NCI-H2081 (cell line): ENCODE measurements around the gene TEDDM1.
A peak's percentile ranks its signal among the peaks of the same experiment; 100 is the strongest.
"Not testable (repeated sequence)": the region's sequence is repeated elsewhere in the genome, so short reads cannot be mapped to it uniquely, and the experiment has no call there.

Source experiments
- DNase-seq, 2 experiments: peaks; one replicate each; lab custom pipeline; 2025; lab: John Stamatoyannopoulos, UW

Gene TEDDM1

DNA sequence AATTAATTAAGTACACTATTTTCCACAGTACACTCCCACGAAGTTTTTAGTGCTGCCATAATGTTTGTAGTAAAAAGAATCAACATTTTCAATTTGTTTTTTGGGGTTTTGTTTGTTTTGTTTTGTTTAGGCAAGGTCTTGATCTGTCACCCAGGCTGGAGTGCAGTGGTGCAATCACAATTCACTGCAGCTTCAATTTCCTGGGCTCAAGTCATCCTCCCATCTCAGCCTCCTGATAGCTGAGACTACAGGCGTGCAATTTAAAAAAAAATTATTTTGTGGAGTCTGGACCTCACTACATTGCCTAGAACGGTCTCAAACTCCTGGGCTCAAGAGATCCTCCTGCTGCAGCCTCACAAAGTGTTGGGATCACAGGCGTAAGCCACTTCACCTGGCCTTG is 20.3 kb downstream of the TEDDM1 start:
- DNase-seq: no peak

DNA sequence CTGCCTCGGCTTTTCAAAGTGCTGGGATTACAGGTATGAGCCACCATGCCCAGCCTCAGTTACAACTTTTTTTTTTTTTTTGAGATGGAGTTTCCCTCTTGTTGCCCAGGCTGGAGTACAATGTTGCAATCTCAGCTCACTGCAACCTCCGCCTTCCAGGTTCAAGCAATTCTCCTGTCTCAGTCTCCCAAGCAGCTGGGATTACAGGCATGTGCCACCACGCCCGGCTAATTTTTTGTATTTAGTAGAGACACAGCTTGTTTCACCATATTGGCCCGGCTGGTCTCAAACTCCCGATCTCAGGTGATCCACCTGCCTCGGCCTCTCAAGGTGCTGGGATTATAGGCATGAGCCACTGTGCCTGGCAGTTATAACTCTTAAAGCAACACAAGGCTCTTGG is 20.7 kb downstream of the TEDDM1 start:
- not testable (repeated sequence) for DNase-seq

DNA sequence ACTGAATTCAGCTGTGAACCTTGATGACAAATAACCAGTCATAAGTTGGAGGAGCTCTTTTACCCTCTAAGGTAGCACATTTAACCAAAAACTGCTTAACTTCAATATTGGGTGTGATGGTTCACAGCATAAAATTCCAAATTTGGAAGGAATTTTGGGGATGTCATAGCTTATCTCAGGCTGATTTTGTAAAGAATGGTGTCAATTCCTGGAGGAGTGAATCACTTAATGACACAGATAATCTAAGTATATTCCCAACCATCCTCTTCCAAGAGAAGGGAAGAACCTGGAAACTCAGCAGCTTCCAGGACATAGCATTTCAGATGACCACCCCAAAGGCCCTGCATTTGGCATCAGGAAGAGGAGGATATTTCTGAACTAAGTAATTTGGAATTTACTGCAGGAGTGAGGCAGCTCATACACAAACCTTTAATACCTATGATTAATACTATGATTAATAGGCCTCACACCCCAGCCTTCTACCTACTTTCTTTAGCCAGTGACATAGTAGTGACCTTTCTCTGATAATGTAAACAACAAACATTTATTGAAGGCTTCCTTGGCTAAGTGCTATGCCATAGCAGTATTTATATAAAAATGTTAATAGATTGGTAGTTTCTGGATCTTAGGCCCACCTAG is 23.4 kb downstream of the TEDDM1 start:
- no peak for DNase-seq

DNA sequence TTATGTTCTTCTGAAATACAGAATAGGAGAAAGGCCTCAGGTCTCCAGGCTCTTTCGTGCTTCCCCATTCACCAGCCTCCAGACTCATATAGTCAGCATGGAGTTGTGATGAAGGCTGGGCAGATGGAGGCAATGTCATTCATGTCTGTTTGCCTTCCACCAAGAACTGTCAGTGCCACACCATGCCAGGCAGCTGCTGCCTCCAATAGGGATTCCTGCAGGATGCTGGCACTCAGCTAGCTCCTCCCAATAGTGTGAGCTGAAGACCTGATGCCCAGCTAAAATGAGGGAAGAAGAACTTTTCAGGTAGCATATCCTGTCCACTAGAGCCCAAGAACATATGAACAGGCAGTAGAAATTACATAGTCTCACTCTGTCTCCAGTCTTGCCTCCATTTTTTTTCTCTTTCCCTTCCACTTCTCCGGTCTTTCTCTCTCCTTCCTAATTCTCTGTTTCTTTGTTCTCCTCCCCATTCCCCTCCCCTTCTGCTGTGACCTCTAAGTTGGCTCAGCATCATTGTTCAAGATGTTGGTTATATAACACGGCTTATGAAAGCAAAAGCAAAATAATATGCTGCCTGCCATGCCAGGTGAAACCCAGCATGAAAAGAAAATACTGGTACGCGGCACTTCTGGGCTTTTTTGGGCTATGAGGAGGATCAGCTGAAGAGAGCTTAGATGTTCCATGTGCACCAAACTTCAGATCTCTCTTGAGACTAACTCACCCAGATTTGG is 26.2 kb downstream of the TEDDM1 start:
- DNase-seq: no peak

DNA sequence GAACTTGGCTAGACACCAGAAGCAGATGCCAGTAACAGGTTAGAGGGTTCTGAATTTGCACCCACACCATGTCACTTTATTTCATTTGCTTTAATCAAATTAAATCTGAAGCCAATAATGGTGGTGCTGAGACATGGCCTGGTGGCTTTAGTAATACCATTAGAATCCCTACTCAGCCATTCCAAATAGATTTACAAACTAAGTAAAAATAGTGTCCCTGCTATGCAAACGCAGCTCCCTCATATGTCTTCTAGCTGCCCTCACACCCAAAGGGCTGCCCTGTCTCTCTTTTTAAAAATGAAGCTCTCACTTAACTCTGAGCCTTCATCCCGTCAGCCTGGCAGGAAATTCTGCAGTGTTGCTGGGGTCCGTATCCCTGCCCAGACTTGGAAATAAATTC is 29.9 kb downstream of the TEDDM1 start:
- no peak for DNase-seq

DNA sequence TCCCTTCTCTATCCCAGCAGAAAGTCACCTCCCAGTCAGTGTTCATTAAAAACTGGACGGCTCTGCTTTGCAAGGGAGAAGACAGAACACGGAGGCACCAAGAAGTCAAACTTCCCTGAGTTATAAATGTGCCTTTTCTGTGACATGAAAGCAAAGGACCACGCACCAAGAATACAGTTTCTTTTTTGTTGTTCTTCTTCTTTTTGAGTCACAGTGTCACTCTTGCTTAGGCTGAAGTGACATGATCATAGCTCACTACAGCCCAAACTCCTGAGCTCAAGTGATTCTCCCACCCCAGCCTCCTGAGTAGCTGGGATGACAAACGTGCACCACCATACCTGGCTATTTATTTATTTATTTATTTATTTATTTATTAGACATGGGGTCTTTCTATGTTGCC is 31.6 kb downstream of the TEDDM1 start:
- DNase-seq: no peak

DNA sequence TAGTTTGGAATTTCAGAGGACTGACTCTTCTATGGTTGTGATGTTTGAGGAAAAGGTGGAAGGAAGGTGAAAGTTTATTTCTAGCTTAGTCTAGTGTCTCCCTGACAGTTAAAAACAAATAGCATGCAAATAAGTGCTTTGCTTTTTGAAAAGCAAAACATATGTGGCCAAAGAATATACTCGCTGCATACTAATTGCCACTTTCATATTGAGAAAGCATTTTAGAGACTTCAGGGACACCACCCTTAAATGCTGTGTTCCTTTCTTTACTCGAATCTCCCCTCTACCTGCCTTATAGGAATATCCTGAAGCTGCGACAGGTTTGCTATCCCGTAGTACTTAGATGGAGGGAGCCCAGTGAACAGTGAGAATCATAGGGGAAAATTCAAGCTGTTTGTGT is 32.1 kb downstream of the TEDDM1 start:
- DNase-seq: no peak

DNA sequence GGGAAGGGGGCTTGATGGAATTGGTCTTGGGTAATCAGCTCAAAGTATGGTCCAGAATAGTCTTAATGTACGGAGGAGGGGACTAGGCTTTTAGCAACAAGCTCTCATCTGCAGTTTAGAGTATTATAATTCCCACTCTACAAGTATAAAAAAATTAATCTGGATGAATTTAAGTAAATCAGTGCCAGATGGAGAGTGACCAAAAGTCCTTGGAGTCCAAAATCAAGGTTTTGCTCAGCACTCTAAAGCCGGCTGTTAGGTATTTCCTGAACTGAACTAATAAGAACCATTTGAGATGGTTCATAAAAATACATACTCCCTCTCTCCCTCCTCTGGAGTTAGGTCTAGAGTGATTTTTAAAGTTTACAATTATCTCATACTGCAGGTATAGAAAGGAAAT is 32.5 kb downstream of the TEDDM1 start:
- no peak for DNase-seq

DNA sequence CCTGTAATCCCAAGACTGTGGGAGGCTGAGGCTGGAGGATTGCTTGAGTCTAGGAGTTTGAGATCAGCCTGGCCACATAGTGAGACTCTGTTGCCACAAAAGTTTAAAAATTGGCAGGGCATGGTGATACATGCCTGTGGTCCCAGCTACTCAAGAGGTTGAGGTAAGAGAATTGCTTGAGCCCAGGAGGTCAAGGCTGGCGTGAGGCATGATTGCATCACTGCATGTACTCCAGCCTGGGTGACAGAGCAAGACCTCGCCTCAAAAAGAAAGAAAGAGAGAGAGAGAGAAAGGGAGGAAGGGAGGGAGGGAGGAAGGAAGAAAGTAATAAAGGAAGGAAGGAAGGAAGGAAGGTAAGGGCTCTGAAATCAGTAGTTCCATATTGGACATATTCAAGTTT is 33.9 kb downstream of the TEDDM1 start:
- no peak for DNase-seq

DNA sequence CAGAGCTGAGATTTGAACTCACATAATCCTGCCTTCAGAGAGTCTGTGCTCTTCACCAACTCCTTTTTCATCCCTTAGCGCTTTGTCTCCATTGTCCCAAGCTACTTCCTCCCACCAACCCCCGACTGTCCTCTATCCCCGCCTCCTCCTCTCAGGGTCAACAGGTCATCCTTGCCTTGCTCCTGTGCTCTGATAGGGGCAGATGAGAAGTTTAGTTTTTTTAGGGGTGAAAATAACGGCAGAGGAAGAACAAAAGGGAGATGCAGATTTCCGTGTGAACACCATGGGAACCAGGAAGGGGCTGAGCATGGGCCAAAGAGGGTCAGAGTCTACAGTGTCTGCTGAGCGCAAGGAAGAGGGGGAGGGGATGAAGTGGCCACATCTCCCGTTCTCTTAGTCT is 40.8 kb downstream of the TEDDM1 start:
- DNase-seq: no peak

DNA sequence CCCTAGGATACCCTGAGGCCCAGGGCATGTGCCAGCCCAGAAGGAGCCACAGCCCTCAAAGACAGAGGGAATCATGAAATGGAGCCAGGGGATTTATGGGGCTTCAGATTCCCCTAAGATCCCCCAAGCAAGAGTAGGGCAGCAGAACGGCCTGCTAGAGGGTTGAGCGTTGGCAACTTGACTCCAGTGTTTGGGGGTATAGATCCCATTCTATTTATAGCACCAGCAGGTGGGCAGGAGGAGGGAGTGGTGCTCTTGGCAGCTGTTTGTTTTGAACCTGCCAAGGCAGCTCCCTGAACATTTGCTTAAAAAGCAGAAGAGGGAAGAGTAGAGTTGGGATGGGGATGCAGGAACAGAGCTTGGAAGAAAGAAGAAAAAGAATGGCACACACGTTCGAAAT is 42.6 kb downstream of the TEDDM1 start:
- DNase-seq: peak in 1 of 2 experiments; percentile 18

DNA sequence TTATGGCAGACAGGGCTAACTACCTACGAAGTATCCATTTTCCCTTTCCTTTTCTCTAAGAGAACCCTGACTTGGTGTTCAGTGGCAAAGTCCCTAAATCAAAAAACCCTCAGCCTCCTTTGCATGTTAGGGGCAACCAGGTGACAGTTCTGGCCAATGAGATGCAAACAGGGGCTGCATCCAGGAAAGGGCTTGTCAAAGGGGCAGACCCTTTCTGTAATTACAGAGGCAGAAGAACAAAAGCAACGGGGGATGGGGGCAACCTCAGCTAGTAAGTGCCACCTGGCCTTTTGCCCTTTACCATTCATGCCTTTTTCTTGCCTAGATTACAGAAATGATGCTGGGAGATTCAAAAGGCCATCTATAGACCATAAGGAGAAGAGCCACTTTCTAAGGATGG is 43.3 kb downstream of the TEDDM1 start:
- no peak for DNase-seq

DNA sequence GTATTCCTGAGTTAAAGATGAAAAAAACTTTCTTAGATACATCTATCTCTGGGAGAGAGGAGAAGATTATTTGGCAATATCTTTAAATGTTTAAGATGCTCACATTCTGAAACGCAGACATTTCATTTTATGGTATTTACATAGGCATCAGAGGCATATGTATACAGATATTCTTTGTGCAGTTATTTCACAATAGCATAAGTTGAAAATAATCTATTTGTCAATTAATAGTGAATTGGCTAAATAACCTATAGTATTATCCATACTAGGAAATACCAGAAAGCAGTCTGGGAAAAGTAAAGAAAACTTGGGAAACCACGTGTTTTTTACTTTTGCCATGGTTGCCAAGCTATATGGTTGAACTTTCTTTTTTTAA is 44.8 kb downstream of the TEDDM1 start:
- DNase-seq: no peak

DNA sequence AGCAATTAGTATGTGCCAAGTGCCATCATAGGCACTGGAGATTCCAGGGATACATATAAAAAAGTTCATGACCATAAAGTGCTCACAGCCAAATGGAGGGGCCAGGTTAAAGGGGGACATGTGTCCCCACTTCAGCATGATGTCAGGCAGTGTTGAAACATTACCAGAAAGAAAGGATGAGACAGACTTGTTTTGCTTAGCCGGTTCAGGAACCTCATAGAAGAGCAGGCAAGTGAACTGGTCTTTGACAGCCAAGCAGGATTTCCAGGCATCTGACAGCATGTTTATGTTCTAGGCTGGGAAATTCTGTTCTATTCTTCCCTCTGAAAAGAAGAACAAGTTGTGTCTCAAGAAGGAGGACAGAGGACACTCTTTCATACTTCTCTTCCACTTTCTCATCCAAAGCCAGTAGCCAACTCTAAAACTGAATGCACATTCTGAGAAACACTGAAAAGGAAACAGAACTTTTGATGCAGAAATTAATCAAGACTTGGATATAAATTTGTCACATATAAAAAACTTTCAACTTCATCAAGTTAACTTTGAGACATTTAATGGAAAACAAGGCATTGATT is 48.6 kb downstream of the TEDDM1 start:
- DNase-seq: no peak

DNA sequence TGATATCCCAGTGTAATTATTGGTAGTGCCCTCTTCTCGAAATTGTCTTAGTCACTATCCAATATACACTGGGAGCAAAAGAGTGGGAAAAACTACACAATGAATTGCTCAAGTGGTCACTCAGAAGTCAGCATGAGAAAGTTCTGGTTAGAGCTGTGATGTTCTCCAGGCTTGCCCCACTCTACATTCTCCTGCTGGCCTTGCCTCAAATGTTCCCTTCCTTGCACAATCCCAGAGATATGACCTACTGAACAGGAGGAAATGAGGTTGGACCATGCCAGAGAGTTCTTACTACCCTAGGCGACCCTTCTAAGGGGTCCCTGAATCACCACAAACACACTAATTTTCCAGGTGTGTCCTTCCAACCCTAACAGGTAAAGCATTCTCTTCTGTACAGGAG is 49.6 kb downstream of the TEDDM1 start:
- no peak for DNase-seq

DNA sequence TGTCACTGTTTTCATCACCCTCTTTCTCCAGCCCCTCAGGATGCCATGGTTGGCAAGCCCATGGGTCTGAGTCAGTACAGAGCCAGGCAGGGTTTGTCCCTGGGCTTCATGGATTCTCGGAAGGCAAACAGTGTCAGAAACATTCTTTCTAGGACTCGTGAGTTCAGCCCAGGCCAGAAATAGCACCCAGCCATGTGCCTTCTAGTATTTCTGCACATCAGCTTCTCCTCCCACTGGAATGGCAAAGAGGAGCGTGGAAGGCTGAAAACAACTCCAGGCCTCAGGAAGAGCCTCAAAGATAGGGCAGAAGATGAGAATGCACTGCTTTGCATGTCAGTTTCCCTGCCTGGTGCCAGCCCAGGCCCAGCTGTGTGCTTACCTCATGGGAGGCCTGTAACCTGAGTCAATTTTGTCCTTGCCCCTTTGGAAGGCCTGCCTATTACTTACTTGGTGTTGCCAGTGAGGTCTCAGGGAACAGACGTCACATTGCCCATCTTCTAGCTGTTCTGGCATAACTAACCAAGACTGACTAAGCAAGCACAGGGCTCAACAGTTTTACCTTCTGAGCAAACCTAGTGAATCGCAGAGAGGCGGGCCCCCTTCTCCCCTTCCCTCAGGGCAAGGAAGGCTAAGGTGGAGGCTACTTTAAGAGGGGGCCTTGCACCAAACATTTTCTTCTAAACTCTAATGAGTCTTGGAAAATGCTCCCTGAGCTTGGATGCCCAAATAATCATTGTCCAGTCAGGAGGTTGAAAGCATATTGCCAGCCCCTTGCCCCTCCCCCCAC is 51.3 kb downstream of the TEDDM1 start:
- no peak for DNase-seq
